Keratinocyte (primary cell): Measurements from ENCODE around the gene BCL7A. TPM values are rescaled to one million over a fixed set of nuclear protein-coding genes. Genes with fewer than 3 reads are reported as not detected.

Experiments used
- DNase-seq: peaks from one replicate; pipeline ENCODE4 v3.0.0-alpha.2; 2011; ENCODE audit warnings: low read depth, missing footprints, low spot score
- FAIRE-seq: peaks from 2 replicates; lab custom pipeline; 2011; peaks lifted over from hg19 to GRCh38; lab: Jason Lieb, UNC
- H2AFZ ChIP-seq: 2 replicates; pipeline ENCODE4 v1.6.0; 2012; ENCODE audit warnings: low read length, control low read depth, inconsistent platforms; ENCODE audit not compliant: control insufficient read depth
- H3K27ac ChIP-seq: 2 replicates; pipeline ENCODE4 v1.5.1; 2011; ENCODE audit warnings: low read length; ENCODE audit not compliant: control insufficient read depth, insufficient read depth
- H3K27me3 ChIP-seq: 3 replicates; pipeline ENCODE4 v1.6.0; 2011; ENCODE audit warnings: low read length; ENCODE audit not compliant: control insufficient read depth, insufficient read depth; ENCODE audit errors: extremely low read depth
- H3K36me3 ChIP-seq, 2 experiments: 2 replicates in 1 of 2; 3 replicates in 1 of 2; pipeline ENCODE4 v1.5.1; 2011; ENCODE audit warnings: low read length in 2 of 2, mild to moderate bottlenecking in 1 of 2; ENCODE audit not compliant: control insufficient read depth in 2 of 2, insufficient read depth in 2 of 2; ENCODE audit errors: extremely low read depth in 1 of 2
- H3K4me1 ChIP-seq: 3 replicates; pipeline ENCODE4 v1.5.1; 2011; ENCODE audit warnings: low read length; ENCODE audit not compliant: control insufficient read depth, insufficient read depth; ENCODE audit errors: extremely low read depth
- H3K4me2 ChIP-seq: 3 replicates; pipeline ENCODE4 v1.6.0; 2011; ENCODE audit warnings: low read depth, low read length; ENCODE audit not compliant: control insufficient read depth, insufficient read depth; ENCODE audit errors: extremely low read depth
- H3K4me3 ChIP-seq, 3 experiments: fragments of 200-600 bp in 1 of 3; sonication (generic) in 1 of 3; 2 replicates in 2 of 3; 3 replicates in 1 of 3; pipeline ENCODE4 v1.5.1; 2011 to 2016; ENCODE audit warnings: low read length in 3 of 3, mild to moderate bottlenecking in 3 of 3, control low read depth in 2 of 3, inconsistent platforms in 1 of 3, low read depth in 1 of 3, mixed read lengths in 1 of 3, mixed run types in 1 of 3, moderate library complexity in 1 of 3; ENCODE audit not compliant: control insufficient read depth in 2 of 3, insufficient read depth in 2 of 3; ENCODE audit errors: extremely low read depth in 1 of 3
- H3K79me2 ChIP-seq: 2 replicates; pipeline ENCODE4 v1.6.0; 2012; ENCODE audit warnings: low read length; ENCODE audit not compliant: control insufficient read depth, insufficient read depth
- H3K9ac ChIP-seq: 3 replicates; pipeline ENCODE4 v1.6.0; 2011; ENCODE audit warnings: low read length; ENCODE audit not compliant: control insufficient read depth, insufficient read depth; ENCODE audit errors: extremely low read depth
- H3K9me1 ChIP-seq: 3 replicates; pipeline ENCODE4 v1.6.0; 2011; ENCODE audit warnings: low read length; ENCODE audit not compliant: control insufficient read depth, insufficient read depth; ENCODE audit errors: extremely low read depth
- H3K9me3 ChIP-seq: 2 replicates; pipeline ENCODE4 v1.5.1; 2012; ENCODE audit warnings: low read depth, low read length; ENCODE audit not compliant: control insufficient read depth
- H4K20me1 ChIP-seq: 3 replicates; pipeline ENCODE4 v1.6.0; 2011; ENCODE audit warnings: low read length; ENCODE audit not compliant: control insufficient read depth, insufficient read depth; ENCODE audit errors: extremely low read depth
- EZH2 ChIP-seq: IDR thresholded peaks from one replicate; pipeline ENCODE4 v1.6.1; 2012; ENCODE audit warnings: inconsistent platforms, mild to moderate bottlenecking, low read length, moderate library complexity
- dilution Hi-C: fragments of 300-500 bp; cut with MboI; formaldehyde crosslinking; loops from one replicate; pipeline ENCODE4 v1.7.0; 2020; ENCODE audit warnings: low sequenced_read_pairs; ENCODE audit not compliant: extremely low pct_ligation_motif_present
- polyA plus RNA-seq, 5 experiments: library from polyadenylated mRNA; depleted of rRNA in 3 of 5; stranded (reverse) in 3 of 5; stranded (forward) in 1 of 5; unstranded in 1 of 5; fragments of >200 nt; gene quantifications; 1 replicate in 1 of 5; 2 replicates in 3 of 5; 3 replicates in 1 of 5; pipeline versions ENCODE4 v1.2.1 to v1.2.3, GENCODE V29; 2011 to 2012; ENCODE audit warnings: missing spikeins in 2 of 5, low read depth in 1 of 5, low replicate concordance in 1 of 5
- TF ChIP-seq, protein P1 (sequence below), 3 experiments: IDR thresholded peaks in 1 of 3; conservative IDR thresholded peaks in 1 of 3; optimal IDR thresholded peaks in 1 of 3; 2 replicates in 2 of 3; 3 replicates in 1 of 3; pipeline versions ENCODE3 to v1.5.1; 2011; ENCODE audit warnings: low read length in 3 of 3, mild to moderate bottlenecking in 3 of 3, moderate library complexity in 2 of 3, control low read depth in 1 of 3, inconsistent platforms in 1 of 3; ENCODE audit not compliant: insufficient read depth in 2 of 3; ENCODE audit errors: extremely low read depth in 1 of 3

BCL7A gene
- polyA plus RNA-seq, 1 donor (not counting 4 experiments of a cell fraction or from before 2014, with no cell fraction given): 12.8 TPM

DNA sequence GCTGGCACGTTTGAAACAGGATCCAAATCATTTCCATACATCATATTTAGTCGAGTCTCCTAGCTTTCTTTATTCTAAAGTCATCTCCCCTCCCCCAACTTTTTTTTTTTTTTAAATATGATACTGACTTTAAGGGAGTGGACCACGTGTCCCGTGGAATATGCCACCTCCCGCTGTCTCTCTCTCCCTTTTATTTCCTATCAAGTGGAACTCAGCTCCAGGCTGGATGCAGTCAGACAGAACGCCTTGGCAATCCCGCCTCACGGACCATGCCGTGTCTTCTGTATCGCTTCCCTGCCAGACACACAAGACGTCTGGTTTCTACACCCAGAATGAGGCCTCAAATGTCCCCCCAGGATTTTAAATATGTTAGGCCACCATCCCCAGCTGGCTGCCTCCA lies 21.2 kb downstream of the BCL7A start:
- H3K9ac ChIP-seq: no peak overlapping the region
- no peaks in the 10 kb centered on the region for H3K4me1 ChIP-seq
- dilution Hi-C loops: no loop called here
- no peak overlapping the region for H2AFZ ChIP-seq
- H3K36me3 ChIP-seq: peaks cover 11 to 24% of the 10 kb centered on the region in 2 experiments
- FAIRE-seq (no peak), DNase-seq (no peak)
- no peaks in the 10 kb centered on the region for H3K9me3 ChIP-seq
- no peaks in the 10 kb centered on the region for H3K27me3 ChIP-seq
- H3K4me3 ChIP-seq: no peak overlapping the region
- no peaks in the 10 kb centered on the region for H3K9me1 ChIP-seq
- H3K79me2 ChIP-seq: no peaks in the 10 kb centered on the region
- H4K20me1 ChIP-seq: no peaks in the 10 kb centered on the region
- no peak overlapping the region for H3K27ac ChIP-seq
- TF ChIP-seq, protein P1, sequence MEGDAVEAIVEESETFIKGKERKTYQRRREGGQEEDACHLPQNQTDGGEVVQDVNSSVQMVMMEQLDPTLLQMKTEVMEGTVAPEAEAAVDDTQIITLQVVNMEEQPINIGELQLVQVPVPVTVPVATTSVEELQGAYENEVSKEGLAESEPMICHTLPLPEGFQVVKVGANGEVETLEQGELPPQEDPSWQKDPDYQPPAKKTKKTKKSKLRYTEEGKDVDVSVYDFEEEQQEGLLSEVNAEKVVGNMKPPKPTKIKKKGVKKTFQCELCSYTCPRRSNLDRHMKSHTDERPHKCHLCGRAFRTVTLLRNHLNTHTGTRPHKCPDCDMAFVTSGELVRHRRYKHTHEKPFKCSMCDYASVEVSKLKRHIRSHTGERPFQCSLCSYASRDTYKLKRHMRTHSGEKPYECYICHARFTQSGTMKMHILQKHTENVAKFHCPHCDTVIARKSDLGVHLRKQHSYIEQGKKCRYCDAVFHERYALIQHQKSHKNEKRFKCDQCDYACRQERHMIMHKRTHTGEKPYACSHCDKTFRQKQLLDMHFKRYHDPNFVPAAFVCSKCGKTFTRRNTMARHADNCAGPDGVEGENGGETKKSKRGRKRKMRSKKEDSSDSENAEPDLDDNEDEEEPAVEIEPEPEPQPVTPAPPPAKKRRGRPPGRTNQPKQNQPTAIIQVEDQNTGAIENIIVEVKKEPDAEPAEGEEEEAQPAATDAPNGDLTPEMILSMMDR (optimal IDR thresholded peaks at IDR 0.05 in 1 of 3, IDR thresholded peaks at IDR 0.05 in 1 of 3, conservative IDR thresholded peaks at IDR 0.05 in 1 of 3; ENCODE audit: extremely low read depth in 1 of 3, insufficient read depth in 2 of 3, low read length in 3 of 3): no peak
- TF ChIP-seq EZH2: no peak
- no peak overlapping the region for H3K4me2 ChIP-seq

DNA sequence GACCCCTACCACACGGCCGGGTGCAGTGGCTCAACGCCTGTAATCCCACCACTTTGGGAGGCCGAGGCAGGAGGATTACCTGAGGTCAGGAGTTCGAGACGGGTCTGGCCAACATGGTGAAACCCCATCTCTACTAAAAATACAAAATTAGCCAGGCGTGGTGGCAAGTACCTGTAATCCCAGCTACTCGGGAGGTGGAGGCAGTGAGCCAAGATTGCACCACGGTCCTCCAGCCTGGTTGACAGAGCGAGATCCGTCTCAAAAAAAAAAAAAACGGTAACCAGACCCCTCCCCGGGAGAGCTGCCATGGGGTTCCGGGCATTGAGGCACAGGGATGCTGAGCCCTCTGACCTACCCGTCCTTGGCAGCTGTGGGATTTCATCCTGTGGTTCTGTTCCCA lies 21.8 kb downstream of the BCL7A start:
- no peaks in the 10 kb centered on the region for H3K9me3 ChIP-seq
- H3K4me2 ChIP-seq: no peak overlapping the region
- TF ChIP-seq, protein P1 (optimal IDR thresholded peaks at IDR 0.05 in 1 of 3, IDR thresholded peaks at IDR 0.05 in 1 of 3, conservative IDR thresholded peaks at IDR 0.05 in 1 of 3; ENCODE audit: extremely low read depth in 1 of 3, insufficient read depth in 2 of 3, low read length in 3 of 3): no peak
- no peak for TF ChIP-seq EZH2
- no peak overlapping the region for H3K9ac ChIP-seq
- H3K27me3 ChIP-seq: no peaks in the 10 kb centered on the region
- dilution Hi-C loops: no loop called here
- H3K27ac ChIP-seq: no peak overlapping the region
- H3K79me2 ChIP-seq: no peaks in the 10 kb centered on the region
- no peaks in the 10 kb centered on the region for H3K9me1 ChIP-seq
- peaks cover 13 to 22% of the 10 kb centered on the region in 2 experiments for H3K36me3 ChIP-seq
- no peaks in the 10 kb centered on the region for H3K4me1 ChIP-seq
- no peaks in the 10 kb centered on the region for H4K20me1 ChIP-seq
- DNase-seq: no peak
- H2AFZ ChIP-seq: no peak overlapping the region
- no peak for FAIRE-seq
- H3K4me3 ChIP-seq: no peak overlapping the region
